Breast epithelium (tissue), 4 donors: ENCODE data around the gene PAPOLG. TPM values are rescaled to one million over a fixed set of nuclear protein-coding genes. Genes with fewer than 3 reads are reported as not detected.

Experiments used
- DNase-seq, 2 donors: peaks; one replicate each; pipeline ENCODE4 v3.0.0-alpha.2; 2019; ENCODE audit warnings: low spot score in 2 of 2
- H3K27ac ChIP-seq, 2 donors: fragments of 200-600 bp; sonication (generic) in 1 of 2; one replicate each; pipeline ENCODE4 v1.5.1; 2016 to 2019; ENCODE audit warnings: mild to moderate bottlenecking in 1 of 2
- H3K27me3 ChIP-seq, 2 donors: fragments of 200-600 bp; sonication (generic) in 1 of 2; one replicate each; pipeline versions ENCODE4 v1.5.1 to v1.6.0; 2017 to 2019; ENCODE audit warnings: control low read depth in 1 of 2, mild to moderate bottlenecking in 1 of 2
- H3K36me3 ChIP-seq: fragments of 200-600 bp; one replicate; pipeline ENCODE4 v1.5.1; 2019
- H3K4me1 ChIP-seq, 2 donors: fragments of 200-600 bp; sonication (generic); one replicate each; pipeline ENCODE4 v1.5.1; 2016 to 2019; ENCODE audit warnings: control low read depth in 1 of 2
- H3K4me3 ChIP-seq, 3 donors: fragments of 200-600 bp; sonication (generic); 1 replicate in 2 of 3; 2 replicates in 1 of 3; pipeline ENCODE4 v1.5.1; 2016 to 2019; ENCODE audit warnings: mild to moderate bottlenecking in 3 of 3, moderate library complexity in 2 of 3
- H3K9me3 ChIP-seq, 2 donors: fragments of 200-600 bp; sonication (generic) in 1 of 2; one replicate each; pipeline ENCODE4 v1.5.1; 2016 to 2019; ENCODE audit warnings: control low read depth in 1 of 2
- CTCF ChIP-seq, 3 donors: fragments of 450-650 bp; IDR thresholded peaks; one replicate each; pipeline ENCODE4 v1.5.1; 2016 to 2017; ENCODE audit warnings: antibody characterized with exemption in 3 of 3, mild to moderate bottlenecking in 3 of 3, moderate library complexity in 3 of 3
- POLR2A ChIP-seq: fragments of 450-650 bp; IDR thresholded peaks from one replicate; pipeline ENCODE4 v1.6.1; 2016; ENCODE audit warnings: antibody characterized with exemption, mild to moderate bottlenecking, moderate library complexity
- POLR2AphosphoS5 ChIP-seq, 3 donors: sonication (generic); formaldehyde crosslinking; IDR thresholded peaks; one replicate each; pipeline ENCODE4 v1.6.1; 2017; ENCODE audit warnings: antibody characterized with exemption in 3 of 3
- intact Hi-C: fragments of 100-400 bp; cut with DNase I; formaldehyde crosslinking; loops from one replicate; pipeline ENCODE4 v1.15.1; 2023; ENCODE audit warnings: low total_unique reads
- total RNA-seq, 3 donors: library from RNA; depleted of rRNA; stranded (reverse); fragments of >200 nt; gene quantifications; one replicate each; pipeline ENCODE4 v1.1.0, GENCODE V29; 2016

The PAPOLG gene
- total RNA-seq = 10 to 100 TPM; 14.9 to 26.6 (median 17.0) TPM

DNA sequence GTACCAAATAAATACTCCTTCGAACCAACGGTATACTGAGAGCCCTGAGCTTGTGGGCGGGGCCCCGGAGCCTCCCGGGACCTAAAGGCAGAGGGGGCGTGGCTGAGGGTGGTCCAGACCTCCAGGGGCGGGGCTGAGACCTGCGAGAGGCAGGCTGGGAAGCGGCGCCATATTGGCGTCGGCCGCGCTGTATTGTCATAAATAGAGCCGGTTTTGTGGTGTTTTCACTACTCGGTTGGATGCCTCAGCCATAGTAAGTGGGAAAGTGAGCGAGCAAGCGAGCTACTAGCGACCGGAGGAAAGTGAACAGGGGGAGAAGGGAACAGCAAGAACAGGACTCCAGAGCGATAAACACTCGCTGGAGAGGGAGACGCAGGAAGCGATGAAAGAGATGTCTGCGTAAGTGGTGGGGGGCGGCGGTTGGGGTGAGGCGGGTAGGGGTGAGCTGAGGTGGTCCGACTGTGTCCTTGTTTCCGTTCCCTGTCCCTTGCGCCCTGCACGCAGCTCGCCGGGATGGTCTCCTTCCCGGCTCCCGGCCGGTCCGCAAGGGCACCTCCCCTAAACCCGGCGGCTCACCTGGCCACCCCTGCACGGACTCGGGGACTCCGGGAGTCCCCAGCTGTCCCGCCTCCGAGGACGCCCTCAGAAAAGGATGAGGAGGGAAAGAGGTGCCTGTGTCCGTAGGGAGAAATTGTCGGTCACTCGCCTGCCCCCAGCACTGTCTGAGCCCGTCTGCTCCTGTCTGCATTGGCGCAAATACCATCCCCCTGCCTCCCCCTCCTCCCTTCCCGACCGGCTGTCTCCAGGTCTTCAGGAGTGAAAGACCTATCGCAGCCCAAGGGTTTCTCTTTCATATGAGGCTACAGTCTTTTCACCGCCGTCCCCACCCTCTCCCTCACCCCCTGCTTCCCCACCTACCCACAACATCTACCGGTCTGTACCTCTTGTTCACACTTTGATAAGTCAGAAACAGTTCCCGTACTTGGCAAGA, at the start of gene PAPOLG:
TSS of gene PAPOLG (plus strand) at position 172 of the 991 bp plus-strand sequence. CDS start at position 383, 211 bp downstream.
- Histone ChIP-seq H3K4me1 (no peaks in the 10 kb centered on the region), H3K27ac (peak within 1 kb of the TSS; percentile 91 to 92)

DNA sequence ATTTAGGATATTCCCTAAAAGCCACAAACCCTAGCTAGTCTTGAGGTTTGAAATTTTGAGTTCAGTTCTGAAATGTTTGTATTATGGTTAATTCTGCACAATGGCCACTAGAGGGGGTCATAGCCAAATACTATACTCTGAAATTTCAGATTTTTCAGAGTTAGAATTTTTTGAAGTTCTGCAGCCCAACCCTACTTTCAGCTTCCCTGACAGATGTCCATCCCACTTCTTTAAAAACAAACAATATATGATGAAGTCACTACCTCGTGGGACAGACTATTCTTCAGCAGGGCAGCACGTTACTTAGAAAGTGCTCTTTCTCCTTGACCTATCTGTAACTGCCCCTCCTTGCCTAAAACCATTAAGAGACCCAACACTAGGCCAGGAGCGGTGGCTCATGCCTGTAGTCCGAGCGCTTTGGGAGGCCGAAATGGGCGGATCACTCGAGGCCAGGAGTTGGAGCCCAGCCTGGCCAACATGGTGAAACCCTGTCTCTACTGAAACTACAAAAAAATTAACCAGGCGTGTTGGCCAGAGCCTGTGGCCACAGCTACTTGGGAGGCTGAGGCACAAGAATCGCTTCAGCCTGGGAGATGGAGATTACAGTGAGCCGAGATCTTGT, 48.2 kb upstream of the PAPOLG start:
- Histone ChIP-seq H3K36me3 (no peaks in the 10 kb centered on the region), H3K9me3 (no peaks in the 10 kb centered on the region), H3K27me3 (no peaks in the 10 kb centered on the region), H3K4me1 (no peaks in the 10 kb centered on the region), H3K4me3 (no peak overlapping the region), H3K27ac (no peak overlapping the region)
- intact Hi-C loops = loop anchor here (10.0 kb wide), 1 partner anchor 287 kb away; no protein-coding TSS in a partner anchor
- peak; percentile 61 to 69 (median 68) for TF ChIP-seq CTCF (IDR thresholded peaks at IDR 0.05)
- TF ChIP-seq POLR2A = no peak
- TF ChIP-seq POLR2AphosphoS5 (IDR thresholded peaks at IDR 0.05) = no peak
- DNase-seq = no peak

More for the DNA sequence above, at the start of gene PAPOLG:
- Histone ChIP-seq H3K36me3 (no peaks in the 10 kb centered on the region), H3K9me3 (no peaks in the 10 kb centered on the region), H3K4me3 (peak within 1 kb of the TSS; percentile 93 to 96 (median 95)), H3K27me3 (no peaks in the 10 kb centered on the region)
- peak; percentile 80 for TF ChIP-seq POLR2A
- peak; percentile 73 to 87 (median 87) for TF ChIP-seq POLR2AphosphoS5 (IDR thresholded peaks at IDR 0.05)
- TF ChIP-seq CTCF (IDR thresholded peaks at IDR 0.05) = no peak
- peak; percentile 91 to 92 for DNase-seq
- intact Hi-C loops = no loop called here

DNA sequence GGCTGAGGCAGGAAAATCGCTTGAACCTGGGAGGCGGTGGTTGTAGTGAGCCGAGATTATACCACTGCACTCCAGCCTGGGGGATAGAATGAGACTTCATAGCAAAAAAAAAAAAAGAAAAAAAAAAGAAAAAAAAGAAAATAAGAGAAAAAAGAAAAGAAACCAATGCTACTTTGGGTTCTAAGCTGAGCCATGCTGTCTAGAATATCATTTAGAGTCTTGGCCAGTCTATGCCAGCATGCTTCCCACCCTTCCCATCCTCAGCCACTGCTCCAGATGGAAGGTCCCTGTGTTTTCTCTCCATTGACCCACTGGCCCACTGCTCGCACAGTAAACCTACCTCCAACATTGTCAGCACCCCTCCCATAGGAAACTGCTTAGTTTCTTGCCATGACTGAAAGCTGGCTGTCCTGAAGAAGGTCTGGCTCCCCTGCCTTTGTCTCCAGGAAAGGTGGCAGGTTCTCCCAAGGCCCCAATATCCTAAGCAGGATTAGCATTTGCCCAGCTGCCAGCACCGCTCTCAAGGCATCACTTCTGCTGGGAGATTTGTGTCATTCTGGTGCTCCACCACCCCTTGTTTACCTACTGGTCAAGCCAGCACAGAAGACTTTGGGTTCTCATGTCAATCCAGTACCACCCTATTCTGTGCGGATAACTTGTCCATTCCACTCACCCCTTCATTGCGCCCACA, 47.3 kb upstream of the PAPOLG start:
- TF ChIP-seq CTCF (IDR thresholded peaks at IDR 0.05) (no peak), POLR2A (no peak), POLR2AphosphoS5 (IDR thresholded peaks at IDR 0.05) (no peak)

GRCh38 chr2:60710707-60711106, 45.4 kb upstream of the PAPOLG start:
- no peak overlapping the region for H3K27ac ChIP-seq
- intact Hi-C loops = loop anchor here (2.0 kb wide), 1 partner anchor 26 kb away; no protein-coding TSS in a partner anchor

More for the DNA sequence above, 47.3 kb upstream of the PAPOLG start:
- H3K4me3 ChIP-seq = no peak overlapping the region
- no peaks in the 10 kb centered on the region for H3K9me3 ChIP-seq
- H3K36me3 ChIP-seq = no peaks in the 10 kb centered on the region
- H3K27me3 ChIP-seq = no peaks in the 10 kb centered on the region
- intact Hi-C loops = loop anchor here (10.0 kb wide), 1 partner anchor 286 kb away; no protein-coding TSS in a partner anchor
- no peak overlapping the region for H3K27ac ChIP-seq
- H3K4me1 ChIP-seq = no peaks in the 10 kb centered on the region
- no peak for DNase-seq

More at GRCh38 chr2:60710707-60711106, 45.4 kb upstream of the PAPOLG start:
- no peaks in the 10 kb centered on the region for H3K4me1 ChIP-seq
- no peak overlapping the region for H3K4me3 ChIP-seq
- TF ChIP-seq CTCF (IDR thresholded peaks at IDR 0.05) (no peak), POLR2A (no peak), POLR2AphosphoS5 (IDR thresholded peaks at IDR 0.05) (no peak)
- no peak for DNase-seq
- no peaks in the 10 kb centered on the region for H3K27me3 ChIP-seq
- no peaks in the 10 kb centered on the region for H3K36me3 ChIP-seq
- no peaks in the 10 kb centered on the region for H3K9me3 ChIP-seq
